HEK293 (cell line): ENCODE measurements around the gene PINLYP.

Experiments
- BCL11B ChIP-seq: fragments of 450-650 bp; formaldehyde crosslinking; IDR thresholded peaks from 2 replicates; pipeline ENCODE4 v1.5.1; 2016; ENCODE audit warnings: low read depth, missing biosample characterization, missing genetic modification characterization
- GLIS1 ChIP-seq: fragments of 450-650 bp; formaldehyde crosslinking; IDR thresholded peaks from 2 replicates; pipeline ENCODE4 v1.5.1; 2016; ENCODE audit warnings: missing biosample characterization, missing genetic modification characterization
- HOXA7 ChIP-seq: sonication (generic); formaldehyde crosslinking; IDR thresholded peaks from 2 replicates; pipeline ENCODE4 v1.8.1; 2022; ENCODE audit warnings: missing genetic modification reagents, borderline replicate concordance
- IKZF3 ChIP-seq: fragments of 450-650 bp; IDR thresholded peaks from 2 replicates; pipeline ENCODE4 v1.5.0; 2018; ENCODE audit warnings: missing biosample characterization, mild to moderate bottlenecking, missing genetic modification characterization, moderate library complexity
- KLF8 ChIP-seq: fragments of 450-650 bp; formaldehyde crosslinking; IDR thresholded peaks from 2 replicates; pipeline ENCODE4 v1.5.1; 2016; ENCODE audit warnings: missing biosample characterization, missing genetic modification characterization
- MZF1 ChIP-seq: fragments of 450-650 bp; formaldehyde crosslinking; IDR thresholded peaks from 2 replicates; pipeline ENCODE4 v1.5.1; 2017; ENCODE audit warnings: missing biosample characterization, missing genetic modification characterization, borderline replicate concordance
- SCRT1 ChIP-seq: fragments of 450-650 bp; formaldehyde crosslinking; IDR thresholded peaks from 2 replicates; pipeline ENCODE4 v1.5.1; 2016; ENCODE audit warnings: missing biosample characterization, missing genetic modification characterization, borderline replicate concordance
- SP3 ChIP-seq: fragments of 450-650 bp; formaldehyde crosslinking; IDR thresholded peaks from 2 replicates; pipeline ENCODE4 v1.5.1; 2016; ENCODE audit warnings: missing biosample characterization, missing genetic modification characterization
- SP7 ChIP-seq: fragments of 450-650 bp; formaldehyde crosslinking; IDR thresholded peaks from 2 replicates; pipeline ENCODE4 v1.5.1; 2016; ENCODE audit warnings: missing biosample characterization, missing genetic modification characterization
- TCF7L2 ChIP-seq: IDR thresholded peaks from 2 replicates; pipeline ENCODE4 v1.6.1; 2011; ENCODE audit warnings: low read depth, mild to moderate bottlenecking, inconsistent platforms, low read length, moderate library complexity, borderline replicate concordance
- TRIM28 ChIP-seq: IDR thresholded peaks from 2 replicates; pipeline ENCODE4 v1.6.1; 2011; ENCODE audit warnings: low read length, control low read depth, borderline replicate concordance
- ZEB2 ChIP-seq: fragments of 450-650 bp; formaldehyde crosslinking; IDR thresholded peaks from 2 replicates; pipeline ENCODE4 v1.5.1; 2016; ENCODE audit warnings: missing biosample characterization, missing genetic modification characterization
- ZFHX2 ChIP-seq: fragments of 450-650 bp; formaldehyde crosslinking; conservative IDR thresholded peaks from 2 replicates; pipeline ENCODE4 v1.5.1; 2016; ENCODE audit warnings: missing biosample characterization, missing genetic modification characterization
- ZFP37 ChIP-seq: fragments of 450-650 bp; formaldehyde crosslinking; IDR thresholded peaks from 2 replicates; pipeline ENCODE4 v1.5.1; 2016; ENCODE audit warnings: missing biosample characterization, missing genetic modification characterization
- ZIC2 ChIP-seq: fragments of 450-650 bp; formaldehyde crosslinking; IDR thresholded peaks from 2 replicates; pipeline ENCODE4 v1.5.1; 2016; ENCODE audit warnings: missing biosample characterization, missing genetic modification characterization
- ZNF10 ChIP-seq: fragments of 450-650 bp; formaldehyde crosslinking; IDR thresholded peaks from 2 replicates; pipeline ENCODE4 v1.5.1; 2017; ENCODE audit warnings: missing biosample characterization, missing genetic modification characterization
- ZNF121 ChIP-seq: fragments of 450-650 bp; formaldehyde crosslinking; IDR thresholded peaks from 2 replicates; pipeline ENCODE4 v1.5.1; 2016; ENCODE audit warnings: missing biosample characterization, missing genetic modification characterization
- ZNF133 ChIP-seq: fragments of 450-650 bp; formaldehyde crosslinking; IDR thresholded peaks from 2 replicates; pipeline ENCODE4 v1.5.1; 2016; ENCODE audit warnings: missing biosample characterization, missing genetic modification characterization
- ZNF174 ChIP-seq: fragments of 450-650 bp; formaldehyde crosslinking; IDR thresholded peaks from 2 replicates; pipeline ENCODE4 v1.5.0; 2017; ENCODE audit warnings: missing biosample characterization, mild to moderate bottlenecking, missing genetic modification characterization
- ZNF184 ChIP-seq: fragments of 450-650 bp; IDR thresholded peaks from 2 replicates; pipeline ENCODE4 v1.5.1; 2018; ENCODE audit warnings: missing biosample characterization, mild to moderate bottlenecking, missing genetic modification characterization
- ZNF350 ChIP-seq: fragments of 450-650 bp; formaldehyde crosslinking; IDR thresholded peaks from 2 replicates; pipeline ENCODE4 v1.5.0; 2017; ENCODE audit warnings: missing biosample characterization, mild to moderate bottlenecking, missing genetic modification characterization
- ZNF366 ChIP-seq: fragments of 450-650 bp; formaldehyde crosslinking; conservative IDR thresholded peaks from 2 replicates; pipeline ENCODE4 v1.5.1; 2016; ENCODE audit warnings: missing biosample characterization, missing genetic modification characterization
- ZNF426 ChIP-seq: fragments of 450-650 bp; formaldehyde crosslinking; IDR thresholded peaks from 2 replicates; pipeline ENCODE4 v1.5.1; 2017; ENCODE audit warnings: missing biosample characterization, missing genetic modification characterization, mild to moderate bottlenecking, inconsistent platforms, moderate library complexity
- ZNF473 ChIP-seq: fragments of 450-650 bp; formaldehyde crosslinking; IDR thresholded peaks from 2 replicates; pipeline ENCODE4 v1.5.1; 2017; ENCODE audit warnings: missing biosample characterization, missing genetic modification characterization
- ZNF521 ChIP-seq: fragments of 450-650 bp; formaldehyde crosslinking; IDR thresholded peaks from 2 replicates; pipeline ENCODE4 v1.5.1; 2017; ENCODE audit warnings: missing biosample characterization, mild to moderate bottlenecking, missing genetic modification characterization
- ZNF558 ChIP-seq: fragments of 450-650 bp; formaldehyde crosslinking; IDR thresholded peaks from 2 replicates; pipeline ENCODE4 v1.5.1; 2016; ENCODE audit warnings: missing biosample characterization, missing genetic modification characterization
- ZNF610 ChIP-seq: fragments of 450-650 bp; formaldehyde crosslinking; IDR thresholded peaks from 2 replicates; pipeline ENCODE4 v1.5.1; 2016; ENCODE audit warnings: missing biosample characterization, missing genetic modification characterization, borderline replicate concordance
- ZNF623 ChIP-seq: fragments of 450-650 bp; formaldehyde crosslinking; IDR thresholded peaks from 2 replicates; pipeline ENCODE4 v1.5.1; 2016; ENCODE audit warnings: missing biosample characterization, missing genetic modification characterization
- ZNF660 ChIP-seq: fragments of 450-650 bp; IDR thresholded peaks from 2 replicates; pipeline ENCODE4 v1.5.1; 2018; ENCODE audit warnings: missing biosample characterization, mild to moderate bottlenecking, missing genetic modification characterization
- ZNF777 ChIP-seq: fragments of 450-650 bp; formaldehyde crosslinking; IDR thresholded peaks from 2 replicates; pipeline ENCODE4 v1.5.1; 2017; ENCODE audit warnings: missing biosample characterization, missing genetic modification characterization, borderline replicate concordance
- ZSCAN30 ChIP-seq: fragments of 450-650 bp; IDR thresholded peaks from 2 replicates; pipeline ENCODE4 v1.5.1; 2018; ENCODE audit warnings: missing biosample characterization, mild to moderate bottlenecking, missing genetic modification characterization, moderate library complexity
- TF ChIP-seq, protein P1 (sequence below): fragments of 450-650 bp; formaldehyde crosslinking; IDR thresholded peaks from 2 replicates; pipeline ENCODE4 v1.5.1; 2016; ENCODE audit warnings: missing biosample characterization, missing genetic modification characterization
- TF ChIP-seq, protein P2 (sequence below): fragments of 450-650 bp; formaldehyde crosslinking; IDR thresholded peaks from 2 replicates; pipeline ENCODE4 v1.5.1; 2016; ENCODE audit warnings: missing biosample characterization, missing genetic modification characterization
- TF ChIP-seq, protein P3 (sequence below): fragments of 450-650 bp; formaldehyde crosslinking; IDR thresholded peaks from 2 replicates; pipeline ENCODE4 v1.5.1; 2016; ENCODE audit warnings: missing biosample characterization, missing genetic modification characterization, low read depth
- TF ChIP-seq, protein P4 (sequence below): fragments of 450-650 bp; formaldehyde crosslinking; IDR thresholded peaks from 2 replicates; pipeline ENCODE4 v1.5.1; 2016; ENCODE audit warnings: missing biosample characterization, missing genetic modification characterization

PINLYP gene

DNA sequence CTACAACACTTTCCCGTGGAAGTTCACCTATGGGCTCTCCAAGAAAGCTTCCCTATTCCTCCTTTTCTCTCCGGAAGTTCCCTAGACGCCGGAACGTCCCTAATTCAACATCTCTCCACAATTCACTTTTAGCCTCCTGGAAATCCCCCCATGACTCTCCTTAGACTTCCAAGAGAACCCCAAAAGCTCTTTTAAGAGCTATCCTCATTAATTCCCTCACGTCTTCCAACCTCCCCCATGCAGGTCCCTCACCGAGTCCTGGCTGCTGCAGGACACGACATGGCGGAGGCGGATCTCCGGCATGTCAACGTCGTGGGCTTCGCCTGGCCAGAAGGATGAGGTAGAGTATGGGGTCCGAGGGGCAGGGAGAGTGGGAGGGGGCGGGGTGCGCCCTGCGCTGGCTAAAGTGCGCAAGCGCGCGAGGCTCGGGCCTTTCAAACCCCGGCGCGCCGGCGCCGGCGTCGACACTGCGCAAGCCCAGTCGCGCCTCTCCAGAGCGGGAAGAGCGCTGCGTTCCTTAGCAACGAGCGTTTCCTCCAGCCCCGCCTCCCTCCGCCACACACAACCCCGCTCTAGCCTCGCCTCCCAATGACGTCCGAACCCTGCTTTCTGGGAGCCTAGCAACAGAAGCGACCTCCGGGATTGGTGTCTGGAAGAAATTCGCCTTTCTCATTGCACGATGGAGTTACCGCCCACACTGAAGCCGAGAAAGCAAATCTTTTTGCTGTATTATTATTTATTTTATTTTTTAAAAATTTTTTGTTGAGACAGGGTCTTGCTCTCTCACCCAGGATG, at the start of gene PINLYP, which contains the start of gene XRCC1 (continued):
- no peak for TF ChIP-seq BCL11B (tag by site-specific recombination)
- TF ChIP-seq ZNF473 (tag by site-specific recombination), result no peak
- TF ChIP-seq TCF7L2, result no peak
- TF ChIP-seq ZNF777 (tag by site-specific recombination), result 0 out of 2 replicates have a peak, but pooled peaks have one; percentile 69
- no peak for TF ChIP-seq TRIM28
- no peak for TF ChIP-seq ZNF10 (tag by site-specific recombination)
- peak; percentile 75 for TF ChIP-seq ZNF366 (tag by site-specific recombination)
- no peak for TF ChIP-seq SCRT1
- TF ChIP-seq ZNF660, result peak; percentile 78
- peak; percentile 62 for TF ChIP-seq IKZF3 (tag by site-specific recombination)
- peak; percentile 39 for TF ChIP-seq ZNF623 (tag by site-specific recombination)
- TF ChIP-seq, protein P1, sequence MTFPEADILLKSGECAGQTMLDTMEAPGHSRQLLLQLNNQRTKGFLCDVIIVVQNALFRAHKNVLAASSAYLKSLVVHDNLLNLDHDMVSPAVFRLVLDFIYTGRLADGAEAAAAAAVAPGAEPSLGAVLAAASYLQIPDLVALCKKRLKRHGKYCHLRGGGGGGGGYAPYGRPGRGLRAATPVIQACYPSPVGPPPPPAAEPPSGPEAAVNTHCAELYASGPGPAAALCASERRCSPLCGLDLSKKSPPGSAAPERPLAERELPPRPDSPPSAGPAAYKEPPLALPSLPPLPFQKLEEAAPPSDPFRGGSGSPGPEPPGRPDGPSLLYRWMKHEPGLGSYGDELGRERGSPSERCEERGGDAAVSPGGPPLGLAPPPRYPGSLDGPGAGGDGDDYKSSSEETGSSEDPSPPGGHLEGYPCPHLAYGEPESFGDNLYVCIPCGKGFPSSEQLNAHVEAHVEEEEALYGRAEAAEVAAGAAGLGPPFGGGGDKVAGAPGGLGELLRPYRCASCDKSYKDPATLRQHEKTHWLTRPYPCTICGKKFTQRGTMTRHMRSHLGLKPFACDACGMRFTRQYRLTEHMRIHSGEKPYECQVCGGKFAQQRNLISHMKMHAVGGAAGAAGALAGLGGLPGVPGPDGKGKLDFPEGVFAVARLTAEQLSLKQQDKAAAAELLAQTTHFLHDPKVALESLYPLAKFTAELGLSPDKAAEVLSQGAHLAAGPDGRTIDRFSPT (tag by site-specific recombination), result no peak
- TF ChIP-seq ZNF184 (tag by site-specific recombination), result no peak
- TF ChIP-seq ZSCAN30 (tag by site-specific recombination), result peak; percentile 38; the same call in 1 of the 2 replicates
- TF ChIP-seq, protein P2, sequence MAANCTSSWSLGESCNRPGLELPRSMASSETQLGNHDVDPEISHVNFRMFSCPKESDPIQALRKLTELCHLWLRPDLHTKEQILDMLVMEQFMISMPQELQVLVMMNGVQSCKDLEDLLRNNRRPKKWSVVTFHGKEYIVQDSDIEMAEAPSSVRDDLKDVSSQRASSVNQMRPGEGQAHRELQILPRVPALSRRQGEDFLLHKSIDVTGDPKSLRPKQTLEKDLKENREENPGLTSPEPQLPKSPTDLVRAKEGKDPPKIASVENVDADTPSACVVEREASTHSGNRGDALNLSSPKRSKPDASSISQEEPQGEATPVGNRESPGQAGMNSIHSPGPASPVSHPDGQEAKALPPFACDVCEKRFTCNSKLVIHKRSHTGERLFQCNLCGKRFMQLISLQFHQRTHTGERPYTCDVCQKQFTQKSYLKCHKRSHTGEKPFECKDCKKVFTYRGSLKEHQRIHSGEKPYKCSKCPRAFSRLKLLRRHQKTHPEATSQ (tag by site-specific recombination), result no peak
- no peak for TF ChIP-seq ZIC2
- TF ChIP-seq ZFHX2 (tag by site-specific recombination), result peak; percentile 88
- peak; percentile 44; the same call in 1 of the 2 replicates for TF ChIP-seq ZFP37
- peak; percentile 33; the same call in 1 of the 2 replicates for TF ChIP-seq ZNF558 (tag by site-specific recombination)
- no peak; the same call in none of the 2 replicates for TF ChIP-seq SP7 (tag by site-specific recombination)
- TF ChIP-seq ZEB2 (tag by site-specific recombination), result peak; percentile 37; the same call in 1 of the 2 replicates
- no peak for TF ChIP-seq HOXA7 (CRISPR knock-in tag)
- peak; percentile 69 for TF ChIP-seq SP3 (tag by site-specific recombination)
- TF ChIP-seq, protein P3, sequence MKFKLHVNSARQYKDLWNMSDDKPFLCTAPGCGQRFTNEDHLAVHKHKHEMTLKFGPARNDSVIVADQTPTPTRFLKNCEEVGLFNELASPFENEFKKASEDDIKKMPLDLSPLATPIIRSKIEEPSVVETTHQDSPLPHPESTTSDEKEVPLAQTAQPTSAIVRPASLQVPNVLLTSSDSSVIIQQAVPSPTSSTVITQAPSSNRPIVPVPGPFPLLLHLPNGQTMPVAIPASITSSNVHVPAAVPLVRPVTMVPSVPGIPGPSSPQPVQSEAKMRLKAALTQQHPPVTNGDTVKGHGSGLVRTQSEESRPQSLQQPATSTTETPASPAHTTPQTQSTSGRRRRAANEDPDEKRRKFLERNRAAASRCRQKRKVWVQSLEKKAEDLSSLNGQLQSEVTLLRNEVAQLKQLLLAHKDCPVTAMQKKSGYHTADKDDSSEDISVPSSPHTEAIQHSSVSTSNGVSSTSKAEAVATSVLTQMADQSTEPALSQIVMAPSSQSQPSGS, result no peak
- no peak; the same call in 1 of the 2 replicates for TF ChIP-seq ZNF610 (tag by site-specific recombination)
- TF ChIP-seq ZNF350, result no peak
- TF ChIP-seq ZNF133 (tag by site-specific recombination), result no peak
- no peak for TF ChIP-seq MZF1 (tag by site-specific recombination)
- TF ChIP-seq ZNF174, result no peak
- peak; percentile 40; the same call in 1 of the 2 replicates for TF ChIP-seq GLIS1 (tag by site-specific recombination)
- TF ChIP-seq ZNF426 (tag by site-specific recombination), result no peak
- TF ChIP-seq KLF8, result peak; percentile 24; the same call in 1 of the 2 replicates
- TF ChIP-seq, protein P4, sequence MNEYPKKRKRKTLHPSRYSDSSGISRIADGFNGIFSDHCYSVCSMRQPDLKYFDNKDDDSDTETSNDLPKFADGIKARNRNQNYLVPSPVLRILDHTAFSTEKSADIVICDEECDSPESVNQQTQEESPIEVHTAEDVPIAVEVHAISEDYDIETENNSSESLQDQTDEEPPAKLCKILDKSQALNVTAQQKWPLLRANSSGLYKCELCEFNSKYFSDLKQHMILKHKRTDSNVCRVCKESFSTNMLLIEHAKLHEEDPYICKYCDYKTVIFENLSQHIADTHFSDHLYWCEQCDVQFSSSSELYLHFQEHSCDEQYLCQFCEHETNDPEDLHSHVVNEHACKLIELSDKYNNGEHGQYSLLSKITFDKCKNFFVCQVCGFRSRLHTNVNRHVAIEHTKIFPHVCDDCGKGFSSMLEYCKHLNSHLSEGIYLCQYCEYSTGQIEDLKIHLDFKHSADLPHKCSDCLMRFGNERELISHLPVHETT (tag by site-specific recombination), result no peak
- no peak for TF ChIP-seq ZNF121 (tag by site-specific recombination)
- no peak for TF ChIP-seq ZNF521 (tag by site-specific recombination)
